ENCODE measurements around the gene SLX4IP.

- TF ChIP-seq ZBTB33 (IDR thresholded peaks at IDR 0.05; ENCODE audit: extremely low read depth, insufficient replicate concordance, low read length): no peak
- no peak for TF ChIP-seq POLR2A (IDR thresholded peaks at IDR 0.05; ENCODE audit: borderline replicate concordance, extremely low read depth, insufficient read depth, insufficient read length)
- TF ChIP-seq ATF3 (IDR thresholded peaks at IDR 0.05): no peak
- TF ChIP-seq EZH2 (IDR thresholded peaks at IDR 0.05): no peak
- no peak for TF ChIP-seq YY1 (IDR thresholded peaks at IDR 0.05; ENCODE audit: extremely low read depth, insufficient replicate concordance, low read depth, low read length)
- no peak for TF ChIP-seq CTCF (IDR thresholded peaks at IDR 0.05 in 2 of 3, conservative IDR thresholded peaks at IDR 0.05 in 1 of 3; ENCODE audit: borderline replicate concordance in 1 of 3, insufficient read depth in 1 of 3, low read depth in 2 of 3, low read length in 2 of 3)
- TF ChIP-seq RAD21 (IDR thresholded peaks at IDR 0.05; ENCODE audit: low read depth): no peak
- no peak for TF ChIP-seq ELF1 (IDR thresholded peaks at IDR 0.05; ENCODE audit: borderline replicate concordance, low read depth)
- TF ChIP-seq REST (IDR thresholded peaks at IDR 0.05; ENCODE audit: low read depth): no peak
- no peak for TF ChIP-seq SIN3A (IDR thresholded peaks at IDR 0.05; ENCODE audit: low read depth)
- no peak for TF ChIP-seq CEBPB (IDR thresholded peaks at IDR 0.05; ENCODE audit: low read depth)
- no peak for TF ChIP-seq SRF (IDR thresholded peaks at IDR 0.05; ENCODE audit: low read depth)
- TF ChIP-seq MAX (IDR thresholded peaks at IDR 0.05): no peak
Measured at GRCh38 chr20:10490706-10491105, 55.6 kb downstream of the SLX4IP start.

Data from HCT116 (cell line).